Activated effector memory CD4-positive, alpha-beta T cell treated with anti-CD3 and anti-CD28 coated beads, Interleukin-2, amount 50 U/mL, for 16 hours (primary cell): Measurements from ENCODE around the gene SAMD11.

Experiments used
- DNase-seq: peaks from one replicate; pipeline ENCODE4 v3.0.0-alpha.2; 2020

SAMD11 gene

DNA sequence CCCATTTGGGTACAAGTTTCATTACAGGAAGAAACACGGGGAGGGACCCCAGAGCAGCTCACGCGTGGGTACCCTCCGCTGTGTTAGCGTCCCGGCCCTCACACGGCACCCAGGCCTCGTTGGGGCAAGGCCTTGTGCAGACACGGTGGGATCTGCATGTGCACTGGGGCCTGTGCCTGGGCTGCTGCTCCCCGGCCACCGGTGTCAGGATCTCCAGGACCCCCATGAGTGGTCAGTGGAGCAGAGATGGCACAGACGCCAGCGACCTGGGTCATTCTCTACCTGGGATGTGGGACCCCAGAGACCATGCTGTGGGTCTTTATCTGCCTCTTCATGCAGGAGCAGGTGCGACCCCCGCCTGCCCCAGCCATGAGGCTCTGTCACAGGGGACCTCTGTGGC is 5.4 kb upstream of the SAMD11 start:
- no peak for DNase-seq

DNA sequence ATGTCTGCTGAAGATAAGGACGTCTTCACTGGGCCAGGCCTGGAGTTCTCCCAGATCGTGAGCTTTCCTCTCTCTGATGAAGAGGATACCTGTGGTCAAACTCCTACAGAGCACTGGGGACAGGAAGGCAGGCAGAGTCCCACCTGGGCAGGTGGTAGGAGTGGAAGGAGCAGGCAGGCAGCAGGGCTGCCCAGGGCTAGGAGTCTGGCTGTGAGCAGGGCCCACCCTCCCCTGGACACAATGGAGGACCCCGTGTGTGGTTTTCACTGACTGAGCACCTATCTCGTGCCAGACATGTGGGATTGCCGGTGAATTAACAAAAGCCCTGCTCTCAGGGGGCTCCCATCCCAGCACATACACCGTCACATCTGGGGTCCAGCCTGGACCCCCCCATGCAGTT is 4.9 kb upstream of the SAMD11 start:
- DNase-seq = no peak

DNA sequence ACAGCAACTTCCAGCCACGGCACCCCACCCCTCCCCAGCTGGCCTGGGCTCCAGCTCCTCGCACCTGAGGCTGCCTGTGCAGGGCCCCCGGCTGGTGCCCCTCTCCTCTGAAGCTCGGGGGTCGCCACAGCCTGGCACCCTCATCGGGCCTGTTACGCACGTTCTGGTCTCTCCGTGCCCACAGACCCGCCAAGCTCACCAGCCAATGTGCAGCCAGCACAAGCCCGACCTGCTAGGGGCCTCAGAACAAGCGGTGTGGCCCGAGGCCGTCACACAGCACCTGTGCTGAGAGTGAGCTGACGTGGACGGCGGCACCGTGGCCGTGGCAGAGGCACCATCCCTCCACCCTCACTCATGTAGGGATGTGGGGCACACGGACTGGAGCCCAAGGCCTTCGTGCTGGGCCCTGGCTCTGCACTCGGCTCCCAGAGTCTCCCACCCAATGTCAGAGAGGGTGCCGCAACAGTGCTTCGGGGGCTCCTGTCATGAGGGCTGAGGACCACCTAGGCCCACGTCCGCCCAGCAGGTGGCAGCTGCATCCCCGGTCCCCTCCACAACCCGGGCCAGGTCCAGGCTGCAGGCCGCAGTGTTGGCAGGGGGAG is 4.4 kb upstream of the SAMD11 start:
- DNase-seq = no peak

DNA sequence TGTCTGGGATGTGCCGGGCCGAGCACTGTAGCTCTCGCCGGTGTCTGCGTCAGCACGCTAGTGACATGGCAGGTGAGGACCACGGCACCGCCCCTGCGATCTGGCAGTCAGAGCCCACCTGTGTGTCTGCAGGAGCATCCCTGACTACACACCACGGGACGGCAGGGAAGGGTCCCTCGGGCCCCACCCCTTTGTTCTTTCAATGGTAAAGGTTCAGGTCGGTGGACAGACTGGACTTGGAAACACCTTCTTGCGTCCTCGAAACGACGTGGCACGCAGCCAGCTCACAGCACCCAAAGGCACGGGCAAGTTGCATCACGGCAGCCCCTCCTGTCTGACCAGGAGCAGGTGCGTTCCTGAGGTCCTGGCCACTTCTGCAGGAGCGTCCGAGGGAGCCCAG is 3.7 kb upstream of the SAMD11 start:
- DNase-seq = no peak

DNA sequence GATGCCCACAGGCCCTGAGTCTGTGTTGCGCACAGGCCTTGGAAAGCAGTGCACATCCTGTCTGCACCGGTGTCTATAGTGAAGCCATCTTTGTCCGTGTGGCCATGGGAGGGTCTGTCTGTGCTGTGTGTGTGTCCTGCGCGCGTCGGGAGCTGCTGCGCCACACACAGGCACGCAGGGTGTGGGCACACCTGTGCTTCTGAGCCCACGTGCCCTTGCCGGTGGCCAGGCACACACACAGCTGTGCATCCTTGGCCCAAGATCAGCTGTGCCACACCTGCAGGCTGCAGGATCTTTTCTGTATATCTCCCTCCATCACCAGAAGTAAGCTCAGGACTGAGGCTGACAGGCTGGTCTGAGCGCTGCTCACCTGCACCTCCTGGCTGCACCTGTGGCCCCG is 3.2 kb upstream of the SAMD11 start:
- no peak for DNase-seq

DNA sequence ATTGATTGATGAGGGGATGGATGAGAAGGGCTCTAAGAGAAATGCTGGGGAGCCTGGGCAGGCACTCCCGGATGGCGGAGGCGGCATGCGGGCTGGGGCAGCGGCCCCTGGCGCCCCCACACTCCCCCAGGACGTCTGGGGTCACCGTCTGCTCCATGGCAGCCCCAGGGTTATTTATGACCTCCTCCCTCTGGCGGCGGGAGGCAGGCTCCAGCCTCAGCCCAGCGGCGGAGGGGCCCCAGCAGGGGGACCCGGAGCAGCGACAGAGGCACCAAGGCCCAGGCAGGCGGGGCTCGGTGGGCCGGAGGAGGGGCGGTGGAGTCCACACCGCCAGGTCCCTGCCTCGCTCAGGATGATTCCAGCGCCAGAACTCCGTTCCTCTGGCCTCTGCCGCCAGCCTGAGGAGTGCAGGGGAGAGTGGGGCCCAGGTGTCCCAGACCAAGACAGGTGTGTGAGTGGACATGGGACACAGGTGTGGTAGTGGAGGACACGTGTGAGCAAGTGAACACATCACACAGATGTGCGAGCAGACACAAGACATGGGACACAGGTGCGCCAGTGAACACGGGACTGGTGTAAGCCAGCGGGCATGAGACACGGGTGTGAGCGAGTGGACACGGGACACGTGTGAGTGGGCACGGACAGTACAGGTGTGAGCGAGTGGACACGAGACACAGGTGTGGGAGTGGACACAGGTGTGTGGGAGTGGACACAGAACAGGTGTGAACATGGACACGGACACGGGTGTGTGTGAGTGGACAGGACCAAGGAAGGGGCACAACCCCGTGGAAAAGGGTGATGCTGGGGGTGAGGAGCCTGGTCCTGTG is 2.5 kb upstream of the SAMD11 start:
- peak; percentile 75 for DNase-seq

DNA sequence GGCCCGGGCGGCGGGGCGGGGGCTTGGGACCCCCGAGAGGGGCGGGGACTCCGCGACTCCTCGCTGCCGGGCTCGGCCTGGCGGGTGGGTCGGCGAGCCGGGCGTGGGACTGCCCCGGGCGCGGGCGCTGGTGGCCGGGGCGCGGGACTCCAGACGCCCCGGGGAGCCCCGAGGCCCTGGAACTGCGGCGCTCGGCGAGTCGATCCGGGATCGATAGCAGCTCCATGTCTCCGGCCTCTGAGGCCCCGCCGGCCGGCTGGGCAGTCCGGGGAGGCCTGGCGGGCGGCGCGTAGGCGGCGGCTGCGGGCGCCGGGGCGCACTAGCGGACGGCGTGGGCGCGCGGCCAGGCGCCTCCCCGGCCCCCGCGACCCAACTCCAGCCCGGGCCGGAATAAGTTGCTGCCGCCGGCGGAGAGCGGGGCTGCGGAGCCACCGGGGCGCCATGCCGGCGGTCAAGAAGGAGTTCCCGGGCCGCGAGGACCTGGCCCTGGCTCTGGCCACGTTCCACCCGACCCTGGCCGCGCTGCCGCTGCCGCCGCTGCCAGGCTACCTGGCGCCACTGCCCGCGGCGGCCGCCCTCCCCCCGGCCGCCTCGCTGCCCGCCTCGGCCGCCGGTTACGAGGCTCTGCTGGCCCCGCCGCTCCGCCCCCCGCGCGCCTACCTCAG is 400 bp downstream of the SAMD11 start:
- no peak for DNase-seq

DNA sequence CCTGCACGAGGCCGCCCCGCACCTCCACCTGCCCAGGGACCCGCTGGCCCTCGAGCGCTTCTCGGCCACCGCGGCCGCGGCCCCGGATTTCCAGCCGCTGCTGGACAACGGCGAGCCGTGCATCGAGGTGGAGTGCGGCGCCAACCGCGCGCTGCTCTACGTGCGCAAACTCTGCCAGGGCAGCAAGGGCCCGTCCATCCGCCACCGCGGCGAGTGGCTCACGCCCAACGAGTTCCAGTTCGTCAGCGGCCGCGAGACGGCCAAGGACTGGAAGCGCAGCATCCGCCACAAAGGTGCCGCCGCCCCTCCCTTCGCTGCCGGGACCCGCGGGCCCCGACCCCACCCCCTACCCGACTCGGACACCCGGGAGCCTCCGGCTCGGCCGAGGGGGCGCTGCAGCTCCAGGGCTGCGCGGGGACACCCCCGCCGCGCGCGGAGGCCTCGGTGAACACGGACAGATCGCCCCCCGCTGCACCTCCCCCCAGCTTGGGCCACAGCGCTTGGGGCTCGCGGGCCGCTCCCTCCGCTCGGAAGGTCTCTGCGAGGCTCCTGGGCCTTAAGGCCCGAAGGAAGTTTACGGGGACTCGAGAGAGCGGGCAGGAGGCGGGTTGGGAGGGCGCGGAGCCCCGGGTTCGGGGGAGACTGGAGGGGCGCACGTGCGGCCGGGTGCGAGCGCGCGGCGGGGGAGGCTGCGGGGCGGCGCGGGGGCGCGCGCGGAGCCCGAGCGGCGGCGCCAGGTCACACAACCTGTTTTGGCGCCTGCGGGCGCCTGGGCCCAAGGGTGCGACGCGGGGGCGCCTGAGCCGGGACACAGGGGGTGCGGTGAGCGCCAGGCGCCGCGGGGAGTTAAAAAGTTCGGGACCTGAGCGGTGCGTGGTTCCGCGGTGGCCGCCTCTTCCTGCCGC is 1.2 kb downstream of the SAMD11 start:
- DNase-seq = no peak

DNA sequence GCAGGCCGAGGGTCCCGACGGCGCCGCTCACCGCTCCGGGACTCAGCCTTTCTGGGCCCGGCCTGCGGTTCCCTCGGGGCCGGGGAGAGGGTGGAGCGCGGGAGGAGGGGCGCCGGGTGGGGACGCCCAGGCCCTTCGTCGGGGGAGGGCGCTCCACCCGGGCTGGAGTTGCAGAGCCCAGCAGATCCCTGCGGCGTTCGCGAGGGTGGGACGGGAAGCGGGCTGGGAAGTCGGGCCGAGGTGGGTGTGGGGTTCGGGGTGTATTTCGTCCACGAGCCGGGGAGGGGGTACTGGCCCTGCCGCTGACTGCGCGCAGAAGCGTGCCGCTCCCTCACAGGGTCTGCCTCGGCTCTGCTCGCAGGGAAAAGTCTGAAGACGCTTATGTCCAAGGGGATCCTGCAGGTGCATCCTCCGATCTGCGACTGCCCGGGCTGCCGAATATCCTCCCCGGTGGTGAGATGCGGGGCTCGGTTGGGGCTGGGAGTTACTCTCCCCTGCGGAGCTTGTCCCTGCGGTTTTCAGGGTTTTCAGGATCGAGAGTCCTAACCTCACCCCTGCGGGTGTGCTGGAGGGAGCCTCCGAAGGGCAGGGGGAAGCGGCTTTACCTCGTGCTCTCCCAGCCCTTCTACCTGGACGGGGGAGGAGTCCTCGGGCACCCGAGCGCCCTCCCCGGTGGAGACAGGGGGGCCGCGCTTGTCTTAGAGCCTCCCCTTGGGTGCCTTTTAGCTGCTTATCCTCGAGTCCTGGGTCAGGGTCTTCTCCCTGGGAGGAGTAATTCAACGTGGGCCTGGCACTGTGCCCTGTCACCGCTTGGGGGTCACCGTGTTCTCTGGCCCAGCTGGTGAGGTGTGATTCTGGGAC is 2.1 kb downstream of the SAMD11 start:
- DNase-seq = no peak

DNA sequence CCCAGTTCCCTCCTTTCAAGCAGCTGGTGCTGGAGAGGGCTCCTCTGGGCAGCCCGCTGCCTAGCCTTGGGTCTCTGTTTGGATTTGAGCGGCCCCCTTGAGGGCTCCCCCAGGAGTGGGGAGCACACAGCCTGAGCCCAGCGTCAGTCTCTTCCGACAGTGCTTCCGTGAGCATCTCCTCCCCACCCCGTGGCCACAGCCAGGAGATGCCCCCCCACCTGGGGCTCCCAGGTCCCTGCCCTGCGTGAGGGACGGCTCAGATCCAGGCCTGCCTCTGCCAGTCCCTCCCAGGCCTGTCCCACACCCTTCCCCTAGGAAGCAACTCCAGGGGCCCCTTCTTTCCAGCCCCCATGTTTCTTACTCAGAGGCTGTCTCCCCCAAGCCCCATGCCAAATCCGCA is 3.5 kb downstream of the SAMD11 start:
- DNase-seq = no peak

DNA sequence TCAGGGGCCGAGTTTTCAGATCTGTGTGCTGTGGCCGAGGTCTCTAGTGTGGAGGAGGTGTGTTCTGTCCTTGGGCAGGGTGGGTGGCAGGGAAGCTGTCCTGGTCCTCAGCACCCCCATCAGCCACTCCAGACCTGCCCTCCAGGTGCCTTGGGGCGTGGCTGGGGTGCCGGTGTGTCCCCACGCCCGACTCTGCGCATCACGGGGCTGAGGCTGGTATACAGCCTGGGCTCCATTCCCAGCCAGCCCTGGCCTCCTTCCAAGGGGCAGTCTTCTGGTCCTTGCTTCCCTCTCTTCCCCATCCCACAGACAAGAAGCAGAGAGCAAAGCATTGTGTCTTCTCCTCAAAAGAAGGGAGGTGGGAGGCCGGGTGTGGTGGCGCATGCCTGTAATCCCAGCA is 4.0 kb downstream of the SAMD11 start:
- no peak for DNase-seq

DNA sequence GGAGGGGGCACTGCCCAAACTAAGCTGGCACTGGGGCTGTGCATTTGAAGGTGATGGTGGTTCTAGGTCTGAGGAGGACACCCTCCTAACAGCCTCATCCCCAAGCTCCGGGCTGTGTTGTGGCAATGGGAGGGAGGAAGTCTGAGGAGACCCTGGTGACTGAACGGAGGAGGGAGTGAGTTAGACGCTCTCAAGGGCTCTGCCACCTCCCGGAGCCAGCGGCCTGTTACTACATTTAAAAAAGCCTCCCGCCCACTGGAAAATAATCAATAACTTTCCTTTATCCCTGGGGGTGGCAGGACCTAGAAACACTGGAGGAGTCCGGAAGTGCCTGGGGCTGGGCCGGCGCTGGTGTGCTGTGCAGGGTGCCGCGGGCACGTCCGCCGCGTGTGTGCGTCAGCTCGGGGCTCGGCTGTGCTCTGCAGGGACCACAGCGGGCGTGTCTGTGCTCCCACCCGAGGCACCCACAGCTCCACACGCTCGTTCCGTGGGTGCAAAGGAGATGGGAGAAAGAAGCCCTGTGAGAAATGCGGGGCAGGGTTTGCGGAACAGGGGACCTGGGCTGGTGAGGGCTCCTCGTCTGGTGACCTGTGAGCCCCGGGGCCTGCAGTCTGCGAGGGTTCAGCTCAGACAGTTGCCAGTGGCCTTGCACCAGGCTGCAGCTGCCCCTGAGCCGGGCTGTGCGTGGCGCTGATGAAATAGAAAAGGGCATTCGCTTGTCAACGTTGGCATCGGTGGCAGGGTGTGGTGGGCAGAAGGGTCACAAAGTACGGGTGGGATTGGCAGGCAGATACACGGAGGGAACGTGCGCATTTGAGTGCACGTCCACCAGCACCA is 5.3 kb downstream of the SAMD11 start:
- DNase-seq = no peak

DNA sequence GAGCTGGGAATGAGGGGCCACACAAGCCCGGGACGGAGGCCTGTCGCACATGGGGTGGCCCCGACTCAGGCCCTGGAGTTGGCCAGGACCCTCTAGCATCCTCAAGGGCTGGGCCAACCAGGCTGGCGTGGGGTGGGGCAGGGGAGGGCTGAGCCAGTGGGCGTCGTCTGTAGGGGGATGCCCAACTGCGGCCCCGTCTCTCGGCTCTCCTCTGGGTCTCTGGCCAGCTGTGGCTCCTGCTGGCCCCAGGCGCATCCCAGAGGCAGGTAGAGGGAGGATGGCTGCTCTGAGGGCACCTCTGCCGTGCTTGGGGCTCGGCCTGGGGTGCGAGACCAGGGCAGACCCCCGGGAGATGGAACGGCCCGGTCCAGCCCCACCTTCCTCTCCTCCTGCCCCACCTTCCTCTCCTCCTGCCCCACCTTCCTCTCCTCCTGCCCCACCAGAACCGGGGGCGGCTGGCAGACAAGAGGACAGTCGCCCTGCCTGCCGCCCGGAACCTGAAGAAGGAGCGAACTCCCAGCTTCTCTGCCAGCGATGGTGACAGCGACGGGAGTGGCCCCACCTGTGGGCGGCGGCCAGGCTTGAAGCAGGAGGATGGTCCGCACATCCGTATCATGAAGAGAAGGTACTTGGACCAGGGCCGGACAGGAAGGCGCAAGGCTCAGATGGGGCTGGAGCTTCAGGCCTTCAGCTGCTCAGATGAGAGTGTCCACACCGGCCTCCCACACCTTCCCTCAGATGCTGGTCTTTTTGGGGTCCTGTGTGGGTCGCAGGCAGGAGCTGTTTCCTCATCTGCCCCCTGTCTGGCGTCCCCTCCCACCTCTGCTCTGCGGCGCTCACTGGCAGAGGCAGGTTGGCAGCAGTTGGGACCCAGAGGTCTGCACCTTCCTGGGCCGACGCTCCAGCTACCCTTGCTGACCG is 6.2 kb downstream of the SAMD11 start:
- no peak for DNase-seq

DNA sequence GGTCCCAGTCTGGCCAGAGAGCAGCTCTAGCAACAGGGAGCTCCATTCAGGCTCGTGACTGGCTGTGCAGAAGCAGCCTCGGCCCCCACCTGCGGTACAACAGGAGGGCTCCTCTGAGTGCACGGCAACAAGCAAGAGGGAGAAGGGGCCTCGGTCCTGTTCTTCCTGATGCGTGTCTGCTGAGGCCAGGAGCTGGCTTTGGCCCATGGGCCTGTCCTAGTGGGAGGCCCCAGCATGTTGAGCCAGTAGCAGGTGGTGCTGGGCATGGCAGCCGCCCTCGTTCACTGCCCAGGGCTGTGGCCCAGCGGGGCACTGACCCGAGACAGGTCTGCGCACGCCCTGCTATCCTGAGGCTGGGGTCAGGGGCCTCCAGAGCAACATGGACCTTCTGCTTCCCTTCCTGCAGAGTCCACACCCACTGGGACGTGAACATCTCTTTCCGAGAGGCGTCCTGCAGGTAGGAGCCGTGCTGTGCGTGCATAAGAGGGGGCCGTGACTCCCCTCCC is 7.0 kb downstream of the SAMD11 start:
- DNase-seq = no peak

DNA sequence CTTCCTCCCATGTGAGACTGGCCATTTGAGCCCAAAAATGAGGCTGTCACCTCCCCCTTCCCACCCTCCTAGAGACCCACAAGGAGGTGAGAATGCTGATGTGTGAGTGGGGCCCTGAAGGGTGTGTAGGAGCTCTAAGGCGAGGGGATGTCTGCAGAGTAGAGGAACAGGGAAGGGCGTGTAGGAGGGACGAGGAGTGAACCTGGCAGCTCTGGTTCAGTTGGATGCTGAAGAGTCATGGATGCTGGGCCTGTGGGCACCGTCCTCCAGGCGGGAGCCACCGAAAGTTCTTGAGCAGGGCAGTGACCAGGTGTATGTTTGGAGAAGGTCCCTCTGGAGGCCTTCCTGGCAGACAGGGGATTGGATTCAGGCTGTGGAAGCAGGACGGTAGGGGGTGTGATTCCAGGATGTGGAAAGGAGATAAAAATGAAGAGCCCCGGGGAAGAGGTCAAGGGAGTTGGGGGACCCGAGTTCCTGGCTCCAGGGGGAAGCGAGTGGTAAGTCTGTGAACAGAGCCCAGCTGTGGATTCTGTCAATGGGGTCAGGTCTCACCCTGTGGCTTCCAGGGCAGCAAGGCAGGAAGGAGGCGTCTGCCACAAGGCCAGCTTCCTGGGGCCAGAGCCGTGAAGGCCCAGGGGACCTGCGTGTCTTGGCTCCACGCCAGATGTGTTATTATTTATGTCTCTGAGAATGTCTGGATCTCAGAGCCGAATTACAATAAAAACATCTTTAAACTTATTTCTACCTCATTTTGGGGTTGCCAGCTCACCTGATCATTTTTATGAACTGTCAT is 7.9 kb downstream of the SAMD11 start:
- DNase-seq = no peak

DNA sequence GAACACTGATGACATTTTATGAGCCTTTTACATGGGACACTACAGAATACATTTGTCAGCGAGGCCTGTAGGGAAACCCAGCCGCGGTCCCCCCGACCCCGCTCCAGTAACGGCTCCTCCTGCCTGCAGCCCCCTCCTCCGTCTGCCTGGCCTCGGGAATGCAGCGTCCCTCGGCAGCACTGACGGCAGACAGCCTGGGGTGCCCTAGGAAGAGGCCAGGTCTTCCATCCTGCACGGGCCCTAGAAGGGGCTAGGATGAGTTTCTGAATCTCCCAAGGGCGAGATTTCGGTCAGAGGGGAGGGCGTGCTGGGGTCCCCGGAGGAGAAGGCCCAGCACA is 8.4 kb downstream of the SAMD11 start:
- DNase-seq = no peak

DNA sequence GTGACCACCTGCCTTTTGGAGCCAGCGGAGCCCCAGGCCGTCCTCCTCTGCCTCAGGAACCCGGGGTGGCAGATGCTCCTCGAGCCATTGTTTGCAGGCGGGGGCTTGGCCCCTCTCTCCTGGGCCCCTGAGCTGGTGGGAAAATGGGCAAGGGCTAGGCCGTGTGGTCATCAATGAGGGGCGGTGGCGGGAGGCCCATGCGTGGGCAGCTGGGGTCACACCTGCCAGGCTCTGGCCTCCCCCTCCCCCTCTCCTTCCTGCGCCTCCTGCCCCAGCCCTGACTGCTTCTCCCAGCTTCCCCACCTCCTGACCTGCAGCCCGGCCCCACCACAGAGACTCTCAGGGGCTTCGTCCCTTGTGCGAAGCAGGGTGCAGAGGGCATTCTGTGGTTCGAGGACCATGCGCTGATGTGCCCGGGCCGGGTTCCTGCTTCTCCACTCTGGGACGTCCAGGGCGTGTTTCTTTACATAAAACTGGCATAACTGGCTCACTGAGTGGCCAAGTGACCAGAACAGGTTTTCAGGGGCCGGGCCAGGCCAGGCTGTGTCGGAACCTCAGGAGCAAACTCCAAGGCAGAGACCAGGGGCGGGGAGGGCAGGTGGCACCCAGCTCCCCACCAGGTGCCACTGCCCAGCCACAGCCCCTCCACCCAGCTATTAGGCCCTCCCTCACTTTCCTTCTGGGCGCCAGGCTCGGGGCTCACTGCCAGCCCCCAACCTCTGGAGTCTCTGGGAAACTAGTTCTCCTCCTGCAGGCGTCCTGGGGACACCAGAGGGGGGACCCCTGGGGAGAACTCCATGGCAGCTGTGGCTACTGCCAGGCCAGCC is 9.3 kb downstream of the SAMD11 start:
- no peak for DNase-seq

DNA sequence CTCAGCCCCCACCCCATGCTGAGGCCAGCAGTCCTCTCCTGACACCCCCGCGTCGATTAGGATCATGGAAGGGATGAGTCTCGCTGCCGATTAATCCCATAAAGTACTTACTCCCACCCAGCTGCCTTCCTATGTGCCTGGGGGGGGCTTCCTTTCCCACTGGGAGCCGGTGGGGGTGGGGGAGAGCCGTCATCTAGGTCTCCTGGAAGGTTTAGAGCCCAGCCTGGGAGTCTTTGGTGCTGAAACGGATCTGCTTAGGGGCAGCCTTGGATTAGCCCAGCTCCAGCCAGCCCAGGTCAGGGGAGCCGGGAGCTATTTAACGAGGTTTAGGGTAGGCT is 9.8 kb downstream of the SAMD11 start:
- DNase-seq = no peak
